Vagina (tissue), 2 donors: ENCODE data around the gene CSNK1E. TPM values are rescaled to one million over a fixed set of nuclear protein-coding genes. Genes with fewer than 3 reads are reported as not detected.

Experiments
- DNase-seq, 2 donors: peaks; one replicate each; pipeline ENCODE4 v3.0.0-alpha.2; 2017; ENCODE audit errors: extremely low spot score in 2 of 2
- H3K27ac ChIP-seq: fragments of 200-600 bp; sonication (generic); one replicate; pipeline ENCODE4 v1.5.1; 2019
- H3K27me3 ChIP-seq: fragments of 200-600 bp; sonication (generic); one replicate; pipeline ENCODE4 v1.5.1; 2019
- H3K36me3 ChIP-seq, 2 donors: fragments of 200-600 bp; sonication (generic); one replicate each; pipeline ENCODE4 v1.5.1; 2017 to 2019
- H3K4me1 ChIP-seq: fragments of 200-600 bp; sonication (generic); one replicate; pipeline ENCODE4 v1.5.1; 2019
- H3K4me3 ChIP-seq, 2 donors: fragments of 200-600 bp; sonication (generic); 1 replicate in 1 of 2; 2 replicates in 1 of 2; pipeline ENCODE4 v1.5.1; 2016 to 2019
- H3K9me3 ChIP-seq: fragments of 200-600 bp; sonication (generic); one replicate; pipeline ENCODE4 v1.5.1; 2019
- CTCF ChIP-seq, 3 experiments: fragments of 450-650 bp in 2 of 3; fragments of 200-600 bp in 1 of 3; sonication (generic) in 1 of 3; IDR thresholded peaks; one replicate each; pipeline ENCODE4 v1.5.1; 2017 to 2019; ENCODE audit warnings: antibody characterized with exemption in 3 of 3, mild to moderate bottlenecking in 2 of 3, moderate library complexity in 2 of 3
- POLR2A ChIP-seq, 2 donors: fragments of 450-650 bp; IDR thresholded peaks; one replicate each; pipeline ENCODE4 v1.6.1; 2017; ENCODE audit warnings: antibody characterized with exemption in 2 of 2, mild to moderate bottlenecking in 2 of 2, moderate library complexity in 2 of 2
- POLR2AphosphoS5 ChIP-seq, 2 donors: sonication (generic); formaldehyde crosslinking; IDR thresholded peaks; one replicate each; pipeline ENCODE4 v1.9.0; 2017; ENCODE audit warnings: antibody characterized with exemption in 2 of 2, mild to moderate bottlenecking in 2 of 2, low read depth in 1 of 2; ENCODE audit not compliant: insufficient read depth in 1 of 2
- intact Hi-C: fragments of 100-400 bp; cut with DNase I; formaldehyde crosslinking; loops from one replicate; pipeline ENCODE4 v1.15.1; 2023
- small RNA-seq: library from RNA; depleted of rRNA; stranded (forward); fragments of <200 nt; gene quantifications from one replicate; pipeline ENCODE3, GENCODE V24; 2016
- total RNA-seq: library from RNA; depleted of rRNA; stranded (reverse); fragments of >200 nt; gene quantifications from one replicate; pipeline ENCODE4 v1.2.3, GENCODE V29; 2016

CSNK1E gene
- total RNA-seq, 1 donor from 2014 or later: 162 TPM

GRCh38 chr22:38240734-38241252, 76.4 kb downstream of the CSNK1E start:
- Histone ChIP-seq H3K9me3 (no peaks in the 10 kb centered on the region), H3K27me3 (no peaks in the 10 kb centered on the region), H3K4me1 (peaks cover 63% of the 10 kb centered on the region), H3K4me3 (no peak overlapping the region), H3K36me3 (peaks cover 0 to 19% of the 10 kb centered on the region in 2 donors), H3K27ac (no peak overlapping the region)
- no peak for DNase-seq
- TF ChIP-seq CTCF (IDR thresholded peaks at IDR 0.05): no peak
- TF ChIP-seq POLR2AphosphoS5 (IDR thresholded peaks at IDR 0.05; ENCODE audit: insufficient read depth in 1 of 2, low read depth in 1 of 2): peak; percentile 20 to 65
- TF ChIP-seq POLR2A (IDR thresholded peaks at IDR 0.05): no peak
- intact Hi-C loops: no loop called here

Small RNAs within 50 kb of the gene (small RNA-seq; reads per million reads assigned to genes)
- not detected for gene RF00017

Other genes starting within 250 kb of the CSNK1E start
- gene SLC16A8, start 233.2 kb downstream of the CSNK1E start, total RNA-seq: 0.98 TPM
- gene BAIAP2L2, start 206.7 kb downstream of the CSNK1E start, total RNA-seq: not detected
- 35.8 TPM for gene PLA2G6, start 135.6 kb downstream of the CSNK1E start, total RNA-seq
- 90.6 TPM for gene MAFF, start 115.4 kb downstream of the CSNK1E start, total RNA-seq
- 50.8 TPM for gene TMEM184B, start 44.4 kb downstream of the CSNK1E start, total RNA-seq
- not detected for gene KCNJ4, start 137.8 kb upstream of the CSNK1E start, total RNA-seq
- 3.9 TPM for gene KDELR3, start 150.7 kb upstream of the CSNK1E start, total RNA-seq
- 1,042 TPM for gene DDX17, start 188.9 kb upstream of the CSNK1E start, total RNA-seq